Suprapubic skin (tissue), 4 donors: ENCODE results near the gene SDR42E2.

Source experiments
- EP300 ChIP-seq: sonication (generic); formaldehyde crosslinking; IDR thresholded peaks from one replicate; pipeline ENCODE4 v1.6.1; 2017; ENCODE audit warnings: antibody characterized with exemption
- POLR2AphosphoS5 ChIP-seq, 3 donors: sonication (generic); formaldehyde crosslinking; IDR thresholded peaks; one replicate each; pipeline ENCODE4 v1.6.1; 2017; ENCODE audit warnings: antibody characterized with exemption in 3 of 3
- TF ChIP-seq, protein P1 (sequence below), 2 donors: fragments of 200-600 bp in 1 of 2; fragments of 450-650 bp in 1 of 2; sonication (generic) in 1 of 2; IDR thresholded peaks; one replicate each; pipeline ENCODE4 v1.5.1; 2016 to 2019; ENCODE audit warnings: antibody characterized with exemption in 2 of 2, mild to moderate bottlenecking in 1 of 2, moderate library complexity in 1 of 2

GRCh38 chr16:22220069-22220440 lies 57.7 kb downstream of the SDR42E2 start:
- TF ChIP-seq, protein P1, sequence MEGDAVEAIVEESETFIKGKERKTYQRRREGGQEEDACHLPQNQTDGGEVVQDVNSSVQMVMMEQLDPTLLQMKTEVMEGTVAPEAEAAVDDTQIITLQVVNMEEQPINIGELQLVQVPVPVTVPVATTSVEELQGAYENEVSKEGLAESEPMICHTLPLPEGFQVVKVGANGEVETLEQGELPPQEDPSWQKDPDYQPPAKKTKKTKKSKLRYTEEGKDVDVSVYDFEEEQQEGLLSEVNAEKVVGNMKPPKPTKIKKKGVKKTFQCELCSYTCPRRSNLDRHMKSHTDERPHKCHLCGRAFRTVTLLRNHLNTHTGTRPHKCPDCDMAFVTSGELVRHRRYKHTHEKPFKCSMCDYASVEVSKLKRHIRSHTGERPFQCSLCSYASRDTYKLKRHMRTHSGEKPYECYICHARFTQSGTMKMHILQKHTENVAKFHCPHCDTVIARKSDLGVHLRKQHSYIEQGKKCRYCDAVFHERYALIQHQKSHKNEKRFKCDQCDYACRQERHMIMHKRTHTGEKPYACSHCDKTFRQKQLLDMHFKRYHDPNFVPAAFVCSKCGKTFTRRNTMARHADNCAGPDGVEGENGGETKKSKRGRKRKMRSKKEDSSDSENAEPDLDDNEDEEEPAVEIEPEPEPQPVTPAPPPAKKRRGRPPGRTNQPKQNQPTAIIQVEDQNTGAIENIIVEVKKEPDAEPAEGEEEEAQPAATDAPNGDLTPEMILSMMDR (IDR thresholded peaks at IDR 0.05), result no peak
- no peak for TF ChIP-seq EP300
- TF ChIP-seq POLR2AphosphoS5 (IDR thresholded peaks at IDR 0.05), result no peak
